ENCODE results near the gene SLC2A9.

DNA sequence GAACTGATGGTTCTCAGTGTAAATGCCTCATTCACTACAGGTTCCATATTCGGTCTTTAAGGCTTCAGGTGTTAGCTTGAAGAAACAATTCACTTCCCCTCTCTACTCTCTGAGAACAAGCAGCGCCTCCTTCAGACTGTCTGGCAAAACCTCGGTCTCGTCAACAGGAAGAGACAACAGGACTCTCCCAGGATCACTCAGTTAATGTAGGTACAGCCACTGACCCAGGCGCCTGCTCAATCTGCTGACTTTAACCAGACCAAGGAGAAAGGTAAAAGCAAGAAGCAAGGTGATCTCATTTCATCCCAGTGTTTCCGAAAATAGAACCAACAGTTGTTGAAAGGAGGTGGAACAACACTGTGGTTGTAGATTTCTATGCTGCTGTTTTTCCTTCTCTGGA is 102.2 kb downstream of the SLC2A9 start:
- TF ChIP-seq POLR2A (IDR thresholded peaks at IDR 0.05), result no peak
- TF ChIP-seq, protein P1, sequence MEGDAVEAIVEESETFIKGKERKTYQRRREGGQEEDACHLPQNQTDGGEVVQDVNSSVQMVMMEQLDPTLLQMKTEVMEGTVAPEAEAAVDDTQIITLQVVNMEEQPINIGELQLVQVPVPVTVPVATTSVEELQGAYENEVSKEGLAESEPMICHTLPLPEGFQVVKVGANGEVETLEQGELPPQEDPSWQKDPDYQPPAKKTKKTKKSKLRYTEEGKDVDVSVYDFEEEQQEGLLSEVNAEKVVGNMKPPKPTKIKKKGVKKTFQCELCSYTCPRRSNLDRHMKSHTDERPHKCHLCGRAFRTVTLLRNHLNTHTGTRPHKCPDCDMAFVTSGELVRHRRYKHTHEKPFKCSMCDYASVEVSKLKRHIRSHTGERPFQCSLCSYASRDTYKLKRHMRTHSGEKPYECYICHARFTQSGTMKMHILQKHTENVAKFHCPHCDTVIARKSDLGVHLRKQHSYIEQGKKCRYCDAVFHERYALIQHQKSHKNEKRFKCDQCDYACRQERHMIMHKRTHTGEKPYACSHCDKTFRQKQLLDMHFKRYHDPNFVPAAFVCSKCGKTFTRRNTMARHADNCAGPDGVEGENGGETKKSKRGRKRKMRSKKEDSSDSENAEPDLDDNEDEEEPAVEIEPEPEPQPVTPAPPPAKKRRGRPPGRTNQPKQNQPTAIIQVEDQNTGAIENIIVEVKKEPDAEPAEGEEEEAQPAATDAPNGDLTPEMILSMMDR (IDR thresholded peaks at IDR 0.05), result no peak
